GM06990 (cell line): Measurements from ENCODE around the gene DGKI.

Experiments
- DNase-seq: peaks from one replicate; pipeline ENCODE4 v3.0.0-alpha.2; 2011; ENCODE audit not compliant: insufficient read length; ENCODE audit errors: extremely low read depth
- H3K27me3 ChIP-seq: replicated peaks from 2 replicates; pipeline ENCODE4 v1.6.0; 2011; ENCODE audit warnings: low read length; ENCODE audit not compliant: control insufficient read depth, insufficient read depth
- H3K36me3 ChIP-seq: 2 replicates; pipeline ENCODE4 v1.5.1; 2011; ENCODE audit warnings: low read length; ENCODE audit not compliant: control insufficient read depth, insufficient read depth
- H3K4me3 ChIP-seq: replicated peaks from 2 replicates; pipeline ENCODE4 v1.5.1; 2011; ENCODE audit warnings: low read depth, mild to moderate bottlenecking, control low read depth, low read length
- TF ChIP-seq, protein P1 (sequence below): IDR thresholded peaks from 2 replicates; pipeline ENCODE4 v1.5.1; 2011; ENCODE audit warnings: low read length, control low read depth, mild to moderate bottlenecking, inconsistent platforms; ENCODE audit not compliant: insufficient read depth, poor library complexity, severe bottlenecking

The DGKI gene

DNA sequence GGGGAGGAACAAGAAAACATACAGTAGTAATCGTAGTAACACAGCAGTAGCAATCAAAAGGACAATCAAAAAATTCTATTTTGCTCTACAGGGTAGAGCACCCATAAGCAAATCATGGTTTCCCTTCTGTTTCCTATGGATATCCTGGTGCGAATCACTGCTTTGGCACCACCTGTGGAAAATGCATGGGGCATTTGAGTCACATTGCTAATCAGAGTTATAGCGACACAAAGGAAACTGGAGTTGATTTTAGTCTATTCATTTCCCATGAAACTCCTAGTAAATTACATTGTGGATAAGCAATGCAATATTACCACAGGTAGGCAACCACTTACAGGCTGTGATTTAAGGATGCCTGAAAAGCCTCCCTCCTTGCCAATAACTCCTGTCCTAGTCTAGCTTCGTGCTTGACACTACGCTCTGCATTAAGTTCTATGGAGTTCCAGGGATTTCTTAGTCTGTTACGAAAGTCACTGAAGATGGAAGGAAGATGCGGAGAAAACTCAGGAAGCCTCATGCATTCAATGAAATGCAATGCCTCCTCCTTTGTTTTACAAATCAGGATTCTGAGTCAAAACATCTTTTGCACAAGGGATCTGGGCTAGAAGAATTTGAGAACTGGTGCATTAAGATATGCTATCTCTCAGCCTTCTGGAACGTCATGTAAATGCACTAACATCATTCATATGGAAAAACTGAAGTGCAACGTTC lies 188.4 kb downstream of the DGKI start:
- H3K4me3 ChIP-seq: no peak overlapping the region
- H3K36me3 ChIP-seq: no peaks in the 10 kb centered on the region
- H3K27me3 ChIP-seq: no peaks in the 10 kb centered on the region
- TF ChIP-seq, protein P1, sequence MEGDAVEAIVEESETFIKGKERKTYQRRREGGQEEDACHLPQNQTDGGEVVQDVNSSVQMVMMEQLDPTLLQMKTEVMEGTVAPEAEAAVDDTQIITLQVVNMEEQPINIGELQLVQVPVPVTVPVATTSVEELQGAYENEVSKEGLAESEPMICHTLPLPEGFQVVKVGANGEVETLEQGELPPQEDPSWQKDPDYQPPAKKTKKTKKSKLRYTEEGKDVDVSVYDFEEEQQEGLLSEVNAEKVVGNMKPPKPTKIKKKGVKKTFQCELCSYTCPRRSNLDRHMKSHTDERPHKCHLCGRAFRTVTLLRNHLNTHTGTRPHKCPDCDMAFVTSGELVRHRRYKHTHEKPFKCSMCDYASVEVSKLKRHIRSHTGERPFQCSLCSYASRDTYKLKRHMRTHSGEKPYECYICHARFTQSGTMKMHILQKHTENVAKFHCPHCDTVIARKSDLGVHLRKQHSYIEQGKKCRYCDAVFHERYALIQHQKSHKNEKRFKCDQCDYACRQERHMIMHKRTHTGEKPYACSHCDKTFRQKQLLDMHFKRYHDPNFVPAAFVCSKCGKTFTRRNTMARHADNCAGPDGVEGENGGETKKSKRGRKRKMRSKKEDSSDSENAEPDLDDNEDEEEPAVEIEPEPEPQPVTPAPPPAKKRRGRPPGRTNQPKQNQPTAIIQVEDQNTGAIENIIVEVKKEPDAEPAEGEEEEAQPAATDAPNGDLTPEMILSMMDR: no peak
- DNase-seq: no peak

DNA sequence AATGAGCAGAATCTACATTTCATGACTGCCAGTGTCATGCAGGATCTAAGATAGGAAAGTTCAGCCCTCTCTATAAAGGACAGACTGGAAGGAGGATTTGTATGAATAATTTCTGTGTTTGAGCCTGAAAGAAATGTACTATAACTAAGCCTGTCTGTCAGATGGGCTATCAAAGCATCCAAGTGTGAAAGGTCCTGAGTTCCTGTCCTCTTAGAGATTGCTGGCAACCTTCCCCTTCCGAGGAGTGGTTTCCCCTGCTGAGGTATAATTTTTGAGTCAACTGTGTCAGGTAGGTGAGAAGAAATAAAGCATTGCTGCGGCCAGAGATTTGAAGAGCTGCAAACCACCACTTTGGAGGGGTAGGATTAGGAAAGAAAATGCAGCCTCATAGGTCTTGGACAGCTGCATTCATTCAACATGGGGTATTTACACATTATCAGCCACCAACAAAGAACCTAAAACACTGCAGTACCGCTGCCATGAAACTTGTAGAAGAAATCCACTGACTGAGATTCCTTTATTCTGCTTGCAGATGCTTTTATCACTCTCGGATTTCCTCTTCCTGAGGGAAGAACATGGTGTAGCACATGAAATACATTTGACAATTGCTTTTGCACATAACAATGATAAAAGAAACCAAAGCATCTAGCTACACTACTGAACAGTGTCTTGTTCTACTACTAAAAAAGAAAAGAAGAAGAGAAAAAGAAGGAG lies 189.1 kb downstream of the DGKI start:
- TF ChIP-seq, protein P1: no peak
- Histone ChIP-seq H3K36me3 (no peaks in the 10 kb centered on the region), H3K4me3 (no peak overlapping the region), H3K27me3 (no peaks in the 10 kb centered on the region)
- no peak for DNase-seq

DNA sequence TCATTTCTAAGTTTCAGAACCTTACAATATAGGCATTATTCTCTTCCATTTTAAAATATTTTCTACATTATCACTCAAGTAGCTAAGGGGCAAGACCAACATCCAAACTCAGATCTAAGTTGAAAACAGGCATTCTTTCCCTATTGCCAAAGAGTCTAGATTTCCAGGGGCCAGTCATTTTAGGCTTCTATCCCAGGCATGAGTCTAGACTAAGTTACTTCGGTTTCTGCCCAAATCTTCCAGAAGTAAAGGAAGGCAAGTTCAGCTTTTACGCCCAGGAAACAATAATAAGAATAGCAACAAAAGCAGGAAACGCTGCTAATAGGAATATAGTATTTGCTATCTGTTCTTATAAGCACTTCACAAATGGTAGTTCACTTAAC lies 189.9 kb downstream of the DGKI start:
- H3K36me3 ChIP-seq: no peaks in the 10 kb centered on the region
- no peak overlapping the region for H3K4me3 ChIP-seq
- no peaks in the 10 kb centered on the region for H3K27me3 ChIP-seq
- DNase-seq: no peak
- TF ChIP-seq, protein P1: no peak

DNA sequence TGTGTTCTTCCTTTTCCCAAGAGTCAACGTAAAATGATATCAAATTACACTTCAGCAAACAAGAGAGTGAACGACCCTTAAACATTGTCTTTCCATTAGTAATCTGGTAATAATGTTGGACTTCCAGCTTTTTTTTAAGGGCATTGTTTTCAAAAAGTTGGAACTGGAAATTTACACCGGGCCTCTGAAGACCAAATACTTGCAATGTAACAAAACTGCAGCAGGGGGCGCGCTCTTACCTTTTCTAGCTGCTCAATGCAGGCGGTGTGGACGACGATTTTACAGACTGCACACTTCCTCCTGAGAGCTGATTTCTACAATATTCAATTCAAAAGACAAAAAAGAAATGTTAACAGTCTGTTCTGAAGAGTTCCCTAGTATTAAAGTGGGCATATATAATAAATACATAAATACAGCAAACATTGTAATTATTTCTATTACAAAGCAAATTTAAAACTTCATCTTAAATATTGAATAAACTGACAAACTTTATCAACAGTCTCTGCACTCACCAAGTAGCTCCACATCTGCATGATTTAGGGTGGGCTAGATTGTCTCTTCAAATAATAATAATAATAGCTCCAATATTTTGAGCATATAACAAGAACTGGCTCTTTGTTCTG lies 190.4 kb downstream of the DGKI start:
- DNase-seq: peak; percentile 10

DNA sequence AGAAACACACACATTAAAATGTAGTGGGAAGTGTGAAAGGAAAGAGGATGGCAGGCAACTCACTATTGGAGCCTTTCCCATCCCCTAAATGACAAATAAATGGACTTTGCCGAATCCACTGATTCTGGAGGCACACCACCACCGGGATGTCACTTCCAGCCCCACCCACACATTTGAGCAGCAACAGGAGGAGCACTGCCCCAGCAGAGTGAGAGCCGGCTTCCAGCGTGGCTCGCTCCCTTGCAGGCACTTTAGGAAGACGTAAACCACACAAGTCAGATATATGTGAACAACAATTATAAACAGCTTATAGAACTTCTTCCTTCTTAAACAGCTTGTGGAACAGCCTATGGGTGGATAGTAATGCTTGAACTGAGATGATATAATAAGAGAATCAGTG lies 191.0 kb downstream of the DGKI start:
- H3K27me3 ChIP-seq: no peaks in the 10 kb centered on the region
- no peaks in the 10 kb centered on the region for H3K36me3 ChIP-seq
- TF ChIP-seq, protein P1: no peak
- no peak overlapping the region for H3K4me3 ChIP-seq
- DNase-seq: no peak

More for the DNA sequence above, 190.4 kb downstream of the DGKI start:
- Histone ChIP-seq H3K4me3 (no peak overlapping the region), H3K36me3 (no peaks in the 10 kb centered on the region), H3K27me3 (no peaks in the 10 kb centered on the region)
- TF ChIP-seq, protein P1: peak; percentile 82
